DOHH2 (cell line): ENCODE data around the gene KAT6B.

ENCODE experiments used
- H3F3A ChIP-seq: fragments of 200-600 bp; sonication (generic), shearing (Covaris generic); 2 replicates; pipeline ENCODE4 v1.6.0; 2016; ENCODE audit warnings: antibody characterized with exemption, mild to moderate bottlenecking; ENCODE audit not compliant: control insufficient read depth, insufficient read depth
- H3K27ac ChIP-seq: fragments of 200-600 bp; sonication (generic); 2 replicates; pipeline ENCODE4 v1.5.1; 2014; ENCODE audit warnings: low read depth, mild to moderate bottlenecking, low read length, moderate library complexity
- H3K27me3 ChIP-seq: fragments of 200-600 bp; sonication (generic); 2 replicates; pipeline ENCODE4 v1.6.1; 2014; ENCODE audit warnings: mild to moderate bottlenecking, low read length, mixed read lengths; ENCODE audit not compliant: control insufficient read depth
- H3K36me3 ChIP-seq: fragments of 200-600 bp; sonication (generic); 2 replicates; pipeline ENCODE4 v1.6.1; 2014; ENCODE audit warnings: mild to moderate bottlenecking, low read length, moderate library complexity, mixed read lengths; ENCODE audit not compliant: control insufficient read depth
- H3K4me1 ChIP-seq: fragments of 200-600 bp; sonication (generic); 2 replicates; pipeline ENCODE4 v1.6.1; 2014; ENCODE audit warnings: mild to moderate bottlenecking, low read length, mixed read lengths; ENCODE audit not compliant: control insufficient read depth
- H3K4me2 ChIP-seq: fragments of 200-600 bp; sonication (generic); 2 replicates; pipeline ENCODE4 v1.6.0; 2014; ENCODE audit warnings: mild to moderate bottlenecking, low read length, moderate library complexity
- H3K4me3 ChIP-seq: fragments of 200-600 bp; sonication (generic); 2 replicates; pipeline ENCODE4 v1.5.1; 2014; ENCODE audit warnings: mild to moderate bottlenecking, low read length, mixed read lengths
- H3K79me2 ChIP-seq: fragments of 200-600 bp; sonication (generic); 2 replicates; pipeline ENCODE4 v1.6.1; 2014; ENCODE audit warnings: mild to moderate bottlenecking, low read length, mixed read lengths; ENCODE audit not compliant: control insufficient read depth
- H3K9me2 ChIP-seq: fragments of 200-600 bp; sonication (generic); replicated peaks from 2 replicates; pipeline ENCODE4 v1.6.1; 2014; ENCODE audit warnings: mild to moderate bottlenecking, low read length, mixed read lengths; ENCODE audit not compliant: control insufficient read depth
- H3K9me3 ChIP-seq: fragments of 200-600 bp; sonication (generic); 2 replicates; pipeline ENCODE4 v1.6.1; 2014; ENCODE audit warnings: antibody characterized with exemption, low read length, mixed read lengths; ENCODE audit not compliant: control insufficient read depth, insufficient read depth
- H4K20me1 ChIP-seq: fragments of 200-600 bp; sonication (generic); 2 replicates; pipeline ENCODE4 v1.6.0; 2014; ENCODE audit warnings: low read depth, mild to moderate bottlenecking, antibody characterized with exemption, low read length, moderate library complexity; ENCODE audit not compliant: control insufficient read depth, insufficient read depth
- EZH2phosphoT487 ChIP-seq: fragments of 200-600 bp; sonication (generic); IDR thresholded peaks from 2 replicates; pipeline ENCODE4 v1.6.1; 2017; ENCODE audit warnings: borderline replicate concordance, mild to moderate bottlenecking, antibody characterized with exemption, low read length, moderate library complexity, mixed read lengths
- TF ChIP-seq, protein P1 (sequence below): fragments of 200-600 bp; sonication (generic); IDR thresholded peaks from one replicate; pipeline ENCODE4 v1.5.1; 2014; ENCODE audit warnings: antibody characterized with exemption, mild to moderate bottlenecking, low read depth, low read length; ENCODE audit not compliant: poor library complexity, severe bottlenecking

KAT6B gene

GRCh38 chr10:74910976-74911350 lies 84.6 kb downstream of the KAT6B start:
- no peak for TF ChIP-seq EZH2phosphoT487
- TF ChIP-seq, protein P1, sequence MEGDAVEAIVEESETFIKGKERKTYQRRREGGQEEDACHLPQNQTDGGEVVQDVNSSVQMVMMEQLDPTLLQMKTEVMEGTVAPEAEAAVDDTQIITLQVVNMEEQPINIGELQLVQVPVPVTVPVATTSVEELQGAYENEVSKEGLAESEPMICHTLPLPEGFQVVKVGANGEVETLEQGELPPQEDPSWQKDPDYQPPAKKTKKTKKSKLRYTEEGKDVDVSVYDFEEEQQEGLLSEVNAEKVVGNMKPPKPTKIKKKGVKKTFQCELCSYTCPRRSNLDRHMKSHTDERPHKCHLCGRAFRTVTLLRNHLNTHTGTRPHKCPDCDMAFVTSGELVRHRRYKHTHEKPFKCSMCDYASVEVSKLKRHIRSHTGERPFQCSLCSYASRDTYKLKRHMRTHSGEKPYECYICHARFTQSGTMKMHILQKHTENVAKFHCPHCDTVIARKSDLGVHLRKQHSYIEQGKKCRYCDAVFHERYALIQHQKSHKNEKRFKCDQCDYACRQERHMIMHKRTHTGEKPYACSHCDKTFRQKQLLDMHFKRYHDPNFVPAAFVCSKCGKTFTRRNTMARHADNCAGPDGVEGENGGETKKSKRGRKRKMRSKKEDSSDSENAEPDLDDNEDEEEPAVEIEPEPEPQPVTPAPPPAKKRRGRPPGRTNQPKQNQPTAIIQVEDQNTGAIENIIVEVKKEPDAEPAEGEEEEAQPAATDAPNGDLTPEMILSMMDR = no peak
- H3K27ac ChIP-seq = no peak overlapping the region
- H3K36me3 ChIP-seq = no peaks in the 10 kb centered on the region
- 0 out of 2 replicates have a peak, but pooled peaks cover 5% of the 10 kb centered on the region for H3K79me2 ChIP-seq
- H4K20me1 ChIP-seq = no peaks in the 10 kb centered on the region
- H3K9me3 ChIP-seq = no peaks in the 10 kb centered on the region
- H3K4me2 ChIP-seq = no peak overlapping the region
- H3K27me3 ChIP-seq = no peaks in the 10 kb centered on the region
- H3K4me3 ChIP-seq = no peak overlapping the region
- H3K4me1 ChIP-seq = no peaks in the 10 kb centered on the region
- H3F3A ChIP-seq = no peaks in the 10 kb centered on the region
- no peaks in the 10 kb centered on the region for H3K9me2 ChIP-seq

DNA sequence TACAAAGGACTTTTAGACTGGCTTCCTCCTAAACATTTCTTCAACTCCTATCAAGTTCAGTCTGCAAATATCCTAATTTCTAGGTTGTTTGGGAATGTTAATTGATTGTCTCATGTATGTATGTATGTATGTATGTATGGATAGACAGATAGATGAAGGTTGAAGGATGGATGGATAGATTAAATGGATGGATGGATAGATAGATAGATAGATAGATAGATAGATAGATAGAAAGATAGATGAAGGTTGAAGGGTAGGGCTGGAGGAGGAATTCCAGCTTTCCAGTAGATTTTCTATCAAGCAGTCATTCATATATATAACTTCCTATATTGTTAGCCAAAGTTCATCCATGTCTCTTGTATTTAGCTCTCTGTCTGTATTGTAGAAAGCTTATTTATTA lies 85.8 kb downstream of the KAT6B start:
- Histone ChIP-seq H3K36me3 (no peaks in the 10 kb centered on the region), H4K20me1 (no peaks in the 10 kb centered on the region), H3K4me1 (no peaks in the 10 kb centered on the region), H3K4me3 (no peak overlapping the region), H3K79me2 (peaks cover 6% of the 10 kb centered on the region; the same call in 1 of the 2 replicates), H3K9me2 (no peaks in the 10 kb centered on the region), H3F3A (no peaks in the 10 kb centered on the region), H3K27me3 (no peaks in the 10 kb centered on the region), H3K9me3 (no peaks in the 10 kb centered on the region), H3K27ac (no peak overlapping the region), H3K4me2 (no peak overlapping the region)
- TF ChIP-seq, protein P1 = no peak
- no peak for TF ChIP-seq EZH2phosphoT487

DNA sequence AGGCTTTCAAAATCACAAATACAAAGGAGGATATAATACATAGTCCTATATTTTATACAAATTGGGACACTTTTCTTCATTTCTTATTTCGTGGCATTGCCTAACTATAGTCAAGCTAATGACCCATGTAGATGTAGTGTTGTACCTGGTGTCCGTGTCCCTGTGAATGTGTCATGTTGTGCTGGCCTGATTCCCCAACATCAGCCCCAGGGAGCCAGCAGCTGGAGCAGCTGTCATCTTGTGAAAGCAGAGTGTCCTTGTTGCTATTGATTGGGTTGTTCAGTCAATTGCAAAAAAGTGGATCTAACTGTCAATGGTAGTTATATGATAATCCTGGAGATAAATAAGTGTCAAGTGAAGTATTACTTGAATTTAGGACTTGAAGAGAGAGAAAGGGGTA lies 86.3 kb downstream of the KAT6B start:
- Histone ChIP-seq H3K4me1 (no peaks in the 10 kb centered on the region), H3K9me3 (no peaks in the 10 kb centered on the region), H4K20me1 (no peaks in the 10 kb centered on the region), H3K4me2 (no peak overlapping the region), H3K36me3 (no peaks in the 10 kb centered on the region), H3K4me3 (no peak overlapping the region), H3F3A (no peaks in the 10 kb centered on the region), H3K9me2 (no peaks in the 10 kb centered on the region), H3K27me3 (no peaks in the 10 kb centered on the region), H3K27ac (no peak overlapping the region), H3K79me2 (peaks cover 10% of the 10 kb centered on the region; the same call in 1 of the 2 replicates)
- TF ChIP-seq, protein P1 = no peak
- no peak for TF ChIP-seq EZH2phosphoT487
